ENCODE data around the gene HMGN3.
"Not testable (repeated sequence)": the region's sequence is repeated elsewhere in the genome, so short reads cannot be mapped to it uniquely, and the experiment has no call there.

Gene HMGN3

GRCh38 chr6:79234150-79235022 lies at the start of gene HMGN3:
HMGN3 (minus strand) TSS chr6:79234682.
- peak; percentile 94 for DNase-seq

GRCh38 chr6:79280756-79281155 lies 46.3 kb upstream of the HMGN3 start:
- DNase-seq, result no peak

DNA sequence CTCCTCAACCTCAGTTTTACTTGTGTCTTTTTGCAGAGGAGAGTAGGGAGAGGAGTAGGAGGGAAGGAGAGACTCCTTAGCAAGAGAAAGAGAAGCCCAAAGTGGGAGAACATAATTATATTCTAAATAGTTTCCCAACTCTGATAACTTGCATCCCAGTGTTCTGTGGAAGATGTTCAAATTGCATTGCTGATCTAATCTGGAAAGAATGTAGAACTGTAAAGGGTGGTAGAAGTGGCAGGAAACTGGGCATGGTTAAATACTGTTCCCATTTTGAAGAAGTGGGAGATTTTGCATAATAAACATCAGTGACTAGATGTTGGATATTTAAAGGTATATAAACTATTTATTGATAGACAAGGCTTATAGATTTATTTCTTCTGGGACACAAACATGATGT lies 42.6 kb upstream of the HMGN3 start:
- DNase-seq, result no peak

DNA sequence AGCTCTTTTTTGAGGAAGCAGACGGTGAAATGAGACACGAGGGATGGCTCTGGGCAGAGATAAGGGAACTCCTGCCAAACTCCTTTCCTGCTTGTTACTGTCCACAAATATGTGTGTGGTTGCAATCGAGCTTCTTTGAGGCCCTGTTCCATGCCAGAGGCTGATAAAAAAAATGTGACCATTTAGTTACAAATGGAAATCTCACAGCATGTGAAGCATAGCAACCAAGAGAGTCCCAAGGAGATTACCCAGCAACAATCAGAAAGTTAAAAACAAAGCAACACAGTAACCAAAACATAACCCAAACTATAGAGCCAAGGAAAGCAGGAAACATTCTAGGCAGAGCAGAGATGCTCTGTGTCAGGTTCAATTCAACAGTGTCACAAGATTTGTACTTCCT lies 35.4 kb upstream of the HMGN3 start:
- no peak for DNase-seq

DNA sequence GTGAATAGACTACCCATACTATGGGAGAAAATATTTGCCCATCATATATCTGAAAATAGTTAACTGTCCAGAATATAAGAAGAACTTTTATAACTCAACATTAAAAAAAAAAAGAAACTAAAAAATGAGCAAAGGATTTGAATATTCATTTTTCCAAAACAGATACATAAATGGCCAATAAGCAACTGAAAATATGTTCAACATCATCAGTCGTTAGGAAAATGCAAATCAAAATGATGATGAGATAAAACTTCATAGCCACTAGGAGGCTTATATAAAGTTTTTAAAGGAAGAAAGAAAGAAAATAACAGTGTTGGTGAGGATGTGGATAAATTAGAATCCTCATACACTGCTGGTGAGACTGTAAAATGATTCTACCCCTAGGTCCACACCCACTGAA lies 32.6 kb upstream of the HMGN3 start:
- no peak for DNase-seq

DNA sequence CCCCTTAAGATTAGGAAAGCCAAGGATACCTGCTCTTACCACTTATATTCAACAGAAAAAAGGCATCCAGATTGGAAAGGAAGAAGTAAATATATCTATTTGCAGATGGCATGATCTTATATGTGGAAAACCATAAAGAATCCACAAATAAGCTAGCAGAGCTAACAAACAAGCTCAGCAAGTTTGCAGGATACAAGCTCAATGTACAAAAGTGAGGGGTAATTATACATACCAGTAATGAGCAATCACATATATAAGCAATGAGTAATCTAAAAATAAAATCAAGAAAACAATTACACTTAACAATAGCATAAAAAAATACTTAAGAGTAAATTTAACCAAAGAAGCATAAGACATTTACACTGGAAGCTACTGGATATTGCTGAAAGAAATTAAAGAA lies 31.6 kb upstream of the HMGN3 start:
- no peak for DNase-seq

DNA sequence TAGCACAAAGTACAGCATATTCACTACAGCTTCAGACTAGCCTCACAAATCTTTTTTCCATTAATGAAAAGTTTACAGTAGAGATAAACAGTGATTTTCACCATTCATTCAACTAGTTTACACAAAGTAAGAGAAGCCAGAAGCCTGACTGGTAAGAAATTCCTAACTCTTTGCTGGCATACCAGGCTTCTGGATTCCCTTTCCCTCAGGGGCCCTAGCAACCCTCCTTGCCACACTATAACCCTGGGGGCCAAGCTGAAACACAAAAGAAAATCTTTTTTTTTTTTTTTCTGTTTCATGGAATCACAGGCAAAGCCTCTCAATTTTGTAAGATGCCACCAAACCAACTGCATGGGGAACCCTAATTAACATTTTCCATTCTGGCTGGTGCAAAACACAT lies 28.9 kb upstream of the HMGN3 start:
- DNase-seq, result no peak

- DNase-seq, result no peak
Observed at GRCh38 chr6:79261666-79262065, 27.2 kb upstream of the HMGN3 start.

DNA sequence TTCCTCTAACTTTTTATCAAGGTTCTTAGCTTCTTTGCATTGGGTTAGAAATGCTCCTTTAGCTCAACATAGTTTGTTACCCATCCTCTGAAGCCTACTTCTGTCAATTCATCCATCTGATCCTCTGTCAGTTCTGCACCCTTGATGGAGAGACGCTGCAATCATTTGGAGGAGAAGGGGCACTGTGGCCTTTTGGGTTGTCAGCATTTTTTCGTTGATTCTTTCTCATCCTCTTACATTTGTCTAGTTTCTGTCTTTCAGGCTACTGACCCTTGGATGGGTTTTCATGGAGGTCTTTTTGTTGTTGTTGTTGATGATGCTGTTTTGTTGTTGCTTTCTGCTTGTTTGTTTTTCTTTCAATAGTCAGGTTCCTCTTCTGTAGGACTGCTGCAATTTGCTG lies 26.3 kb upstream of the HMGN3 start:
- no peak for DNase-seq

DNA sequence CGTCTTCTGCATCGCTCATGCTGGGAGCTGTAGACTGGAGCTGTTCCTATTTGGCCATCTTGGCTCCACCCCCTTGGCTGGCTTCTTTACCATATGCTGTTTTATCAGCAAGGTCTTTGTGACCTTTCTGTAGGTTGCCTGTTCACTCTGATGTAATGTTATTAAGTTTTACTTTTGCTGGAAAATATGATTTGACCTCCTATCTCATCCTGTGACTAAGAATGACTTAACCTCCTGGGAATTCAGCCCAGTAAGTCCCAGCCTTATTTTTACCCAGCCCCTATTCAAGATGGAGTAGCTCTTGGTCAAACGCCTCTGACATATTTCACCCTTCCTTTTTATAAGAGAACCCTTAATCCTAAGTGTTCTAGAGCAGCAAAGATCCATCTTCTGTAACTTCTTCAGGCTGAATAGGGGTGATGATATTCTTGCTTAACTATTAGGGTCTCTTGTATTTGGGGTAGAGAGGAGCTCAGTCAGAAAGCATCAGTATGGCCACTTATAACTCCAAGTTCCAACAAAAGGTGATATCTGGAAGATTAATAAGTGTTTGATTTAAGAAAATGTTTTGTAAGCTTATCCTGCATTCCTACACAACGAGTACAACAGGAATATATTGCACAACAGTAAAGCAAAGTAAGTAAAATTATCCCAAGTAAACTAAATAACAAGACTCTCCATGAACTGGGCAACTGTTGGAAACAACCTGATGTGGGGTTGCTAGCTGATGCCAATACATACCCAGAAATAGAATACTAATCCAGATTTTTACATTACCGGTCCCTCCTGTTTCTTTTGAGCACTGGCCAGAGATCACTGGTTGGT lies 23.1 kb upstream of the HMGN3 start:
- no peak for DNase-seq

DNA sequence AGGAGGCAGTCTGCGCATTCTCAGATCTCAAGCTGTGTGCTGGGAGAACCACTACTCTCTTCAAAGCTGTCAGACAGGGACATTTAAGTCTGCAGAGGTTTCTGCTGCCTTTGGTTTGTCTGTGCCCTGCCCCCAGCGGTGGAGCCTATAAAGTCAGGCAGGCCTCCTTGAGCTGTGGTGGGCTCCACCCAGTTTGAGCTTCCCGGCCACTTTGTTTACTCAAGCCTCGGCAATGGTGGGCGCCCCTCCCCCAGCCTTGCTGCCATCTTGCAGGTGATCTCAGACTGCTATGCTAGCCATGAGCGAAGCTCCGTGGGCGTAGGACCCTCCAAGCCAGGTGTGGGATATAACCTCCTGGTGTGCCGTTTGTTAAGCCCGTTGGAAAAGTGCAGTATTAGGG lies 22.3 kb upstream of the HMGN3 start:
- DNase-seq, result not testable (repeated sequence)

GRCh38 chr6:79255086-79255485 lies 20.6 kb upstream of the HMGN3 start:
- DNase-seq, result not testable (repeated sequence)

DNA sequence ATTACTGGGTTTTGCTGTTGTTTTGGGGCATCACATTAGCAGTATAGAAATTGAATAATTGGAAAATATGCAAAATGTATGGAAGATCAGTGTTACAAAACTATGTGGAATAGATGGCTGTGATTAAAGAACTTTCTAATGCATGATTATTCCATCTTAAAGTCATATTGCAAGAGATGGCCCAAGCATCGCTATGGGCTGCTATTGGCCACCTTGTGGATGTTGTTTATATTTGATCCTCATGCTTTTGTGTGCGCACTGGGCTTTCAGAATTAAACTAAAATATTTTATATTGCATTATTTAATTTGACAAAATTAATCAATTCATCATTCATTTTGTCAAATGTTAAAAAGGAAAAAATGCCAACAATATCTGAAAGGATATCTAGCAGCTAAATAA lies 16.1 kb upstream of the HMGN3 start:
- DNase-seq, result no peak

GRCh38 chr6:79250107-79250514 lies 15.6 kb upstream of the HMGN3 start:
- DNase-seq, result no peak

GRCh38 chr6:79249136-79249535 lies 14.7 kb upstream of the HMGN3 start:
- no peak for DNase-seq

DNA sequence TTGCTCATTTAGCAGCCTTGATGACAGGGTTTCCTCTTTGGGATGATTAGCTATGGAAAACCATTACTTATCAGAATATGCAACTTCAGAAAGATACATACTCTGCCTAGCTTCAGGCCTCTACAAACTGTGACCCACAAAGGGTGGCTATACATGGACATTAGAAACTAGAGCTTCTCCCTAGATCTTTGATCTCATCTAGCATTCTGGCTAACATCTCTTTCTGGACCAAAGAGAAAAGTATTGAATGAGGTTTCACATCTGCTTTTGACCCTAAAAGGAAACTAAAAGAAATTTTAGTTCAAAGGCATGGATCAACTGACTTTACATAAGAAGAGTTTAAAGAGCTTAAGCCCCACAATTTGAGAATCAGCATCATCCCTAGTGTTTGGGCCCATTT lies 12.4 kb upstream of the HMGN3 start:
- DNase-seq, result no peak

DNA sequence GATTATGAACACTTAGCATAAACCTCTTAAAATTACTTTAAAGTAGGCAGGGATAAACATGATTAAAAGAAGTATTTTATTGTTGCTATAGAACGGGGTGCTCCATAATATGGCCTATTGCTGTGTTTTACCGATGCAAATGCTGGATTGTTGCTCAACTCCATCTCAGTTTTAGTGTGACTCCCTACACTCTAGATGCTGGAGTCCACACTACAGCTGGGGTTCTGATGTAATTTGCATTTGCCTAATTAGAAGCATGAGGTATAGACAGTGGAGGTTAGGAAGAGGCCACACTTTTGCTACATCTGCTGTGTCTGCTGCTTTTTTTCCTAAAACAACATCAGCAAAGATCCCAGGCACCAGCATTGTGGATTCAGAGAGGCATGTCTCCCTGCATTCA lies 6.7 kb upstream of the HMGN3 start:
- DNase-seq, result no peak

DNA sequence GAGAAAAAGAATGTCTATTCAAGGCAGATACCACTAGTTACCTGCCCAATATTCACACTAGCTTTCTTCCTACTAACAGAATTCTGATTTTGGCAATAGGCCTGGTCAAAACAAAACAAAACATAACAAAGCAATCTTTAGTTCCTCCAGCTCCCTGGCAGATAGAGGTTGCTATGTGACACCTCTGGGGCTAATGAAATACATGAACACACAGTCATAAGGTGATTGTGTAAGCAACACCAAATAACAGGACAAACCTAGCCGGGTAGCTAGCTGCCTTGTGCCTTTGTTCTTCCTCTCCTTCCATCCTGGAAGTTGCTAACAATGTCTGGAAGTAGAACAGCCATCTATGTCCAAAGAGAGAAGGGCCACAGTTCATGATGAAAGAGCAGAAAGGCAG lies 6.0 kb upstream of the HMGN3 start:
- DNase-seq, result no peak

DNA sequence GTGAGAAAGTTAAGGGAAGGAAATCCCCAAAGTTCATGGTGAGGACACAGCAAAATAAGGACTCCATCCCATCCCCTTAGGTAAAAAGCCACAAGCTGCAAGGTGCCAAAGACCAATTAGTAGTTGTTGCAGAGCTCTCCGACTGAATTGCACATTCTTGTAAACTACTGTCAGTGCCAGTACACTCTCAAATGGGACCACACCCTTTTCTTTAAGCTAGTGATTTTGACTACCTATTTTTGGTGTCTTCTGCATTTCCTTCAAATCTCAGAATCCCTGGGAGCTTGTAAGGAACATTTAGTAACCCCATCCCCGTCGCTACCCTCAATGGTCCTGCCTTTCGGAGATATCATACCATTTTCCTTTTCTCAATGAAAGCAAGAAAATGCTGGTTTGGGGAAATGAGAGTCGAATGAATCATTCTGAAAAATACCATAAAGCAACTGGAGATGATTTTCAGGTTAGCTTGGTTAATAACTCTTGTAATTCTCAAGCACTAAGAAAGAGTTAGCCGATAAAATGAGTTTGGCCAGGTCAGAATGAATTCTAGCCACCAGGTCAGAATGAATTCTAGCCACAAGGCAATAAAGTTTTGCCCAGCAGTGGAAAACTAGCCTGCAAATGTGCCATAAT lies 5.2 kb upstream of the HMGN3 start:
- DNase-seq, result no peak

GRCh38 chr6:79238919-79239318 lies 4.4 kb upstream of the HMGN3 start:
- no peak for DNase-seq

GRCh38 chr6:79236711-79237110 lies 2.2 kb upstream of the HMGN3 start:
- no peak for DNase-seq

- peak; percentile 69 for DNase-seq
Observed at GRCh38 chr6:79233611-79234149, 802 bp downstream of the HMGN3 start.

DNA sequence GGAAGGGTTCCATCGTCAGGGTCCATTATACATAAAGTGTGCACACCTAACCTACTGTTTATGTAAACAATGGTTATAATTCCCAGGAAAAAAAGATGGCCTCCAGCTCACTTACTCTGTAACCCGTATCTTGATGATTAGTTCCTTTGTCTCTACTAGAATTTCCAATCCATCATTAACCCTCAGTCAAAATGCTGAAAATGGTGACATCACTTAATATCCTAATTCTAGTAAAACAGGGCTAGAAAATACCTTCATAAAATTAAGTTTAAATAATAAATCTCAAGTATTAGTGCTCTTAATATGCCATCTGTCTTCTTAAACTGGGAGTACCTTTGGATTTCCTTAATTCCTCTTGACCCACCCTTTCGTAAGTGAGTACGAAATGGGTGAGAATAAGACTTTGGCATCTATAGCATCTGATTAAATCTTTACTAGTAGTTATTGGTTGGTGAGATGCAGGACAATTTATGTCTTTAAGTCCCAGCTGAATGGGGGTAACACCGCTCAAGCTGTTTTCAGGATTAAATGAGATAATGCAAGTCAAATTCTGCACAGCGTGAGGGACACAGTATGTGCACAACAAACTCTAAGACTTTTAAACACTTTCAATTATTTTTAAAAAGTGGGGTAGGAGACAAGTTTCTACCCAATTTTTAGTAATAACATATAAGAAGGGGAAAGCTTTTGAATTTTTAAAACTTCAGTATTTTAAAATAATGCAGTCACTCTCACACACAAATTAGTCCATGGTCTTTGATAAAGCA lies 1.6 kb downstream of the HMGN3 start:
- DNase-seq, result no peak

Measured in NCI-H1436 (cell line).